HG03469 (cell line): ENCODE data around the gene GMEB1.
"Not testable (repeated sequence)": the region's sequence is repeated elsewhere in the genome, so short reads cannot be mapped to it uniquely, and the experiment has no call there.

ENCODE experiments used
- ATAC-seq: cut with Tn5 transposase; IDR thresholded peaks from one replicate; pipeline ENCODE4 v1.9.1; 2021; ENCODE audit warnings: mild to moderate bottlenecking, moderate library complexity, moderate number of reproducible peaks; ENCODE audit not compliant: unreplicated experiment

Gene GMEB1, protein sequence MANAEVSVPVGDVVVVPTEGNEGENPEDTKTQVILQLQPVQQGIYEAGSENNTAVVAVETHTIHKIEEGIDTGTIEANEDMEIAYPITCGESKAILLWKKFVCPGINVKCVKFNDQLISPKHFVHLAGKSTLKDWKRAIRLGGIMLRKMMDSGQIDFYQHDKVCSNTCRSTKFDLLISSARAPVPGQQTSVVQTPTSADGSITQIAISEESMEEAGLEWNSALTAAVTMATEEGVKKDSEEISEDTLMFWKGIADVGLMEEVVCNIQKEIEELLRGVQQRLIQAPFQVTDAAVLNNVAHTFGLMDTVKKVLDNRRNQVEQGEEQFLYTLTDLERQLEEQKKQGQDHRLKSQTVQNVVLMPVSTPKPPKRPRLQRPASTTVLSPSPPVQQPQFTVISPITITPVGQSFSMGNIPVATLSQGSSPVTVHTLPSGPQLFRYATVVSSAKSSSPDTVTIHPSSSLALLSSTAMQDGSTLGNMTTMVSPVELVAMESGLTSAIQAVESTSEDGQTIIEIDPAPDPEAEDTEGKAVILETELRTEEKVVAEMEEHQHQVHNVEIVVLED

DNA sequence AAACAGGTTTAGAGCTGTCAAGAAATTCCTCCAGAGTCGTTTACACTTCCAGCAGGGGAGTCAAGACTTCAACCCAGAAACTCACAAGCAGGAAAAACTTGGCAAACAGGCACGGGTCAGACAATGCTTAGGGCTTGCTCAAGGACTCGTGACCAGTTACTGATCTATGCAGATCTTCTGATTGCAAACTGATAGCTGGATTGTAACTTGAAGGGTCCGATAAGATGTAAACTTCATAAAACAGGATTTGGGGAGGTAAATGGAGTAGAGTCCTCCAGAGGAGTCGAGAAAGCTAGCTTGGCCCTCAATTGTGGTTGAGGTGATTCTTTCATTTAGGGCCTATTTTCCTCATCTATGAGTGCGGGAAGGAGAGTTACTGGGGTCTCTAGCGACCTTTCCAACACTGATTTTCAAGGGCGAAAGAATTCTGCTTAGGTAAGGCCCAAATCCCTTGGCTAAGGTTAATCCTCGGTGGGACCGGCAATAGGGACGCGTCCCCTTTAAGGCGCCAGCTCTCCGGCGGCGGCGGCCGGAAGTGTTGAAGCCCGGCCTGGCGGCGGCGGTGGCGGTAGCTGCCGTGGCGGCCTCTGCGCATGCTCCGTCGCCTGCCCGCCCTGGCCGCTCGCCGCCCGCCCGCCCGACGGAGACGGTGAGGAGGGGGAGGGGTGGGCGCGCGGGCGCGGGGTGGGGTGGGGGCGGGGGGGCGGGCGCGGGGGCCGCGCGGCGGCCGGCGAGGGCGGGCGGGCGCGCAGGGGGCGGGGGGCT, at the start of gene GMEB1:
Gene GMEB1 (plus strand): TSS at position 594 of the 765 bp plus-strand sequence. CDS start 14,829 bp downstream, outside the sequence.
- peak; percentile 59 for ATAC-seq

DNA sequence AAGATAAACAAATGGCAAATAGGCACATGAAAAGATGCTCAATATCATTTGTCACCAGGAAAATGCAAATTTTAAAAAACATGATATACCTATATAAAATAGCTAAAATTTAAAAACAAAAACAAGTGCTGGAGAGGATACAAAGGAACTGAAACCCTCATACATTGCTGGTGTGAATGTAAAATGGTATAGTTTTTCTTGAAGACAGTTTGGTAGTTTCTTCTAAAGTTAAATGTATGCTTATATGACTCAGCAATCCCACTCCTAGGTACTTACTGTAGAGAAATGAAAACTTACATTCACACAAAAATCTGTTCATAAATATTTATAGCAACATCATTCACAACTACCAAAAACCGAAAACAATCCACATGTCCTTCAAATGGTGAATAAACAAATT, 36.9 kb upstream of the GMEB1 start:
- no peak for ATAC-seq

DNA sequence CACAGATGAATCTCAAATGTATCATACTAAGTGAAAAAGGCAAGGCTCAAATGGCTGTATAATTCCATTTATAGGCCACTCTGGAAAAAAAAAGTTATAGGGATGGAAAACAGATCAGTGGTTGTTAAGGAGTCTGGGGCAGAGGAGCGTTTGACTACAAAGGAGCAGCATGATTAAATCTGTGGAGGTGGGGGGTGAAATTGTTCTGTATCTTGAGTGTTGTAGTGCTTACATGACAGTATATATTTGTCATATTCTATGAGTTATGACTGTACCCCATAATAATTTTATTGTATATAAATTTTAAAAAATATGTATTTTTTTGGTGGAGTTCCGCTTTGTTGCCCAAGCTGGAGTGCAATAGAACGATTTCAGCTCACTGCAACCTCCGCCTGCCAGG, 36.0 kb upstream of the GMEB1 start:
- no peak for ATAC-seq

DNA sequence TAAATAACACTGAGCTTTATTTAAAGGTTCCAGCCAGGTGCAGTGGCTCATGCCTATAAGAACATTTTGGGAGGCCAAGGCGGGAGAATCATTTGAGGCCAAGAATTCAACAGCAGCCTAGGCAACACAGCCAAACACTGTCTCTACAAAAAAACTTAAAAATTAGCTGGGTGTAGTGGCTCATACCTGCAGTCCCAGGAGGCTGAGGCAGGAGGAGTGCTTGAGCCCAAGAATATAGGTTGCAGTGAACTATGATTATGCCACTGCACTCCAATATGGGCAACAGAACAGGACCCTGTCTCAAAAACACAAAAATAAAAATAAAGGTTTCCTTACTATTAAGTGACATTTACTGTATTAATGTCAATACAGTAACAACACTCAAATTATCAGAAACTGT, 27.8 kb upstream of the GMEB1 start:
- ATAC-seq = no peak

DNA sequence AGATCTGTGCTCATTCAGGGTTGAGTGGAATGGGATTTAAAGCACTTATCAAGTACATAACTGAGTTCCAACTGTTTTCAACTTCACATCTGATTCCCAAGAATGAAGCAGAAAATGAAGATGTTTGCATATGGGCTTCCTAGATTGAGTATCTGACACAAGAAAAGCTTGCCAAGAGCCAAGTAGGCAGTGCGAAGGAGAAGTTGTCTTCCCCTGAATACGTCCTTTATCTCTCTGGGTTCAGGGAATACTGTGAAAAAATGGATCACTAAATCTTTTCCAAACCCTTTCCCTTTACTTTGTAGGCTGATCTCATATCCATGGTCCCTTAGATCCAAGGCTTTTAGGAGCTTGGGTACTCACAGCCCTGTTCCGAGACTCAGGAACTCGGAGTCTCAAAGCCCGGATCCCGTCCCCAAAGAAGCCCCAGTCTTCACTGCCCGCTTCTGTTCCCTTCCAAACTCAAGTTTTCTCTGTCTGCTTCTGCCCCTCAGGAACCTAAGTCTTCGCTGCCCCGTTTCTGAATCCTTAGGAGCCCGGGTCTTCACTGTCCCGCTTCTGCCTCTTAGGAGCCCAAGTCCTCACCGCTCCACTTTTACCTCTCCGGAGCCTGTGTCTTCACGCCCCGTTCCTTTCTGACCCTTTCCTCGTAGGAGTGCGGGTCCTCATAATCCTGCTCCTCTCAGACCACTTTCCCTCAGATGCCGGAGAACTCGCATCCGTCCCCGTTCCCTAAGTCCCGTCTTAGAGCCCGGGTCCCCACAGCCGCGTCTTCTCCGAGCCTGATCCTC, 26.3 kb upstream of the GMEB1 start:
- ATAC-seq = no peak

DNA sequence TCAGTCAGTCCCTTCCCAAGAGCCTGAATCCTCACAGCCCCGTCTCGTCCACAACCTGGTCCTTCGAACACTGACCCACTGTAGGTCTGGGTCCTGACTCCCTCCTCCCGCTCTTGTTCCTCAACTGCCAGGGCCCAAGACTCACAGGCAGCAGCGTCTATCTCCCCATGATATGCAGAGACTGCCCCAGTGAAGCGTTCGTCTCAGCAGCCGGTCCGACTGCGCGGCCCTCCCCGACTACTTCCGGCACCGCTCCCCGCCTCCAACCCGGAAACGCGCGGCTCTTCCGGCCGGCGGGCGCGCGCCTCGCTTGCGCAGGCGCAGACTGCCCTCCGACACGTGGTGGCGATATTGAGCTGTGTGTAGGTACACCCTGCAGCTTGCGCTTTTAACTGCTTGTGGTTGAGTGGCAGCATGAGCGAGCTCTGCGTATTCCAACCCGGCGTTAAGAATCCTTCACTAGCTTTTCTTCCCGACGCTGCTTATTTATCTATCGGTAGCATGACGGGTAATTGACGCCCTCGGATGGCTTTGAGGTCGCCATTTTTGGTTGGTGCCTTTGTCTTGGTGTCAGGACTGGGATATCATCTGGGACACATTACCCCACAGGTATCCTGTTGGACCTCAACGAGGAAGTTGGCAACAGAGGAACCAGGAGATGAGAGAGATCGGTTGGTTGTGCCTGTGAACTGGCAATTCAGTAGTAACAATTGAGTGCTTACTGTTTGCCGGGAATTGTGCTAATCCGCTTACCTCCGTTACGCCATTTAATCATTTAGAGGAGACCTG, 25.5 kb upstream of the GMEB1 start, which contains the start of gene TAF12:
Gene TAF12 (minus strand): TSS at position 221 of the 789 bp plus-strand sequence. CDS start 20,986 bp downstream, outside the sequence.
- peak; percentile 51 for ATAC-seq

DNA sequence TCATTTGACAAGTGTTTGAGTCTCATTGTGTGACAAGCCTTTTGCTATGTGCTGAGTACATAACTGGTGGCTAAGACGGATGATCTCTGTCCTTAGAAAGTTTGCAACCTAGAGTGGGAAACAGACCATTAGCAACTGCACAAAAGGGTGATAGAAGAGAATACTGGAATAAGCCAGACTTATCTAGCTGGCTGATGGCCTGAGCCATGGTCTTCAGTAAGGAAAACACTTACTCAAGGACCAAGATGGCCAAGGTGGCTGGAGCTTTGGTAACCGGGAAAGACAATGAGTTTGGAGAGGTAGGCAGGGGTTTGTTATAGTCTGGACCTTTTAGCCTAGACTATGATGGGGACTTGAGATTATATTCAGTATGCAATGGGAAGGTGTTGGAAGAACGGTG, 24.1 kb upstream of the GMEB1 start:
- no peak for ATAC-seq

DNA sequence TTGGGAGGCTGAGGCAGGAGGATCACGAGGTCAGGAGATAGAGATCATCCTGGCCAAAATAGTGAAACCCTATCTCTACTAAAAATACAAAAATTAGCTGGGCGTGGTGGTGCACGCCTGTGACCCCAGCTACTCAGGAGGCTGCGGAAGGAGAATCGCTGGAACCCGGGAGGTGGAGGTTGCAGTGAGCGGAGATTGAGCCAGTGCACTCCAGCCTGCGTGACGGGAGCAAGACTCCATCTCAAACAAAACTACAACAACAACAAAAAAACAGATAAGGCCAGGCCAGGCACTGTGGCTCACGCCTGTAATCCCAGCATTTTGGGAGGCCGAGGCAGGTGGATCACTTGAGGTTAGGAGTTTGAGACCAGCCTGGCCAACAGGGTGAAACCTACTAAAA, 23.2 kb upstream of the GMEB1 start:
- not testable (repeated sequence) for ATAC-seq

DNA sequence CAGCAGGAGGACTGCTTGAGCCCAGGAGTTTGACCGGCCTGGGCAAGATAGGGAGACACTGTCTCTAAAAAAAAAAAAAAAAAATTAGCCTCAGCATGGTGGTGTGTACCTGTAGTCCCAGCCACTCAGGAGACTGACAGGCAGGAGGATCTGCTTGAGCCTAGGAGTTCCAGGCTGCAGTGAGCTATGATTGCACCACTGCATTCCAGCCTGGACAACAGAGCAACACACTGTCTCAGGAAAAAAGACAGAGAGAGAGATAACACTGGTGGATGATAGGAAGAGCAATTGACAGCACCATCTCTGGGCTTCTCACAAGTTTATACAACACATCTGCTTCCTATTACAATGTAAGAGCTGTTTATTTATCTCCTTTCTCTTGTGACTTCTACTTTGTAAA, 22.5 kb upstream of the GMEB1 start:
- ATAC-seq = no peak

DNA sequence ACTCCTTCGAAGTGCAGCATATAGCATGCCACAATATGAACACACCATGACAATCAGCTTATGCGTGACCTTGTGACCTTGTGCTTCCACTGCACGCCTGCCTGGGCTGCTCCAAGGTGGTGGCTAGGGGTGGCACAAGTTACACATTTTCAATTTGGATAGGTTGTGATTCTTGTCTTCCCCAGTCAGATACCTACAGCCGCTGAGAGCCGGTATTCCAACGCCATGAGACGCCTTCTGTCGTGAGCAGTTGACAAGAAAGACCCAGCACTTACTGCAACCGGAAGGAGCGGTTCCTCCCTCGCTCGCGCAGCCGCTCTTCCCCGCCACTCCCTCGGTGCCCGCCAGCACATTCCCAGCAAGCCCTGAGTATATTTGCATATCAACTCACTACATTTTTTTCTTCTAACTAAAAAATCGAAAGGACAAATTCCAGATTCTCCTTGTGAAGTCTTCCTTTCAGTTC, 20.5 kb upstream of the GMEB1 start:
- ATAC-seq = peak; percentile 35

DNA sequence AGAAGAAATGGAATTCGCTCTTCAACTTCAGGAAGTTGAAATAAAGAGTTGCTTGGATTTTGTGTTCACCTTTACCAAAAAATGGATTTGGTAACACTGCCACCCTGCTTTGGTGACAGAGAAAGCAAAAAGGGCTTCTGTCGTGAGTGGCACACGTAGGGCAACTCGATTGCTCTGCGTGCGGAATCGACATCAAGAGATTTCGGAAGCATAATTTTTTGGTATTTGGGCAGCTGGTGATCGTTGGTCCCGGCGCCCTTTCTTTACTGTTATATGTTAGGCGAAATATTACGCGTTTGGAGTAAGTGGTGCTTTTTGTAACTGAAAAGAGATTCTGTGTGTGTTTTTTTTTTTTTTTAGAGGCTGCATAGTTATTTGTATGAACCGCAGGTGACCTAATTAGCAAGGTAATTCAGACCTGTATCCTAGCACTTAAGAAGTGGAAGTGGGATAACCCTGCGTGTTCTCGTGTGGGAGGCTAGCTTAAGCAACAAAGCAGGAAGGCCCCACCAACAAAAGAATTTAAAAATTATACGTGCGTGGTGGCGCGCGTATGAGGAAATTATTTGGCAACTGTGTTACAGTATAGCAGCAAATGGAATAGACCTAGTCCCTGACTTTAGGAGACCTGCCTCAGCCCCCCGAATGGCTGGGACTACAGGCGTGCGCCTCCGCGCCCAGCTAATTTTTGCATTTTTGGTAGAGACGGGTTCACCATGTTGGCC, 19.9 kb upstream of the GMEB1 start, which contains the start of gene RNU11:
Gene RNU11 (plus strand): TSS at position 127 of the 725 bp plus-strand sequence.
- peak; percentile 57 for ATAC-seq

DNA sequence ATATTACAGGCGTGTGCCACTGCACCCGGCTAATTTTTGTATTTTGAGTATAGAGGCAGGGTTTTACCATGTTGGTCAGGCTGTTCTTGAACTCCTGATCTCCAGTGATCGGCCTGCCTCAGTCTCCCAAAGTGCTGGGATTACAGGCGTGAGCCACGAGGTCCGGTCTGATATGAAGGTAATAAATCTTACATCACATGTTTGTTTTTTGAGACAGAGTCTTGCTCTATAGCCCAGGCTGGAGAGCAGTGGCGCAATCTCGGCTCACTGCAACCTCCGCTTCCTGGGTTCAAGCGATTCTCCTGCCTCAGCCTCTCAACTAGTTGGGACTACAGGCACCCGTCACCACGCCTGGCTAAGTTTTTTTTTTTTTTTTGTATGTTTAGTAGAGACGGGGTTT, 15.5 kb upstream of the GMEB1 start:
- ATAC-seq = not testable (repeated sequence)

DNA sequence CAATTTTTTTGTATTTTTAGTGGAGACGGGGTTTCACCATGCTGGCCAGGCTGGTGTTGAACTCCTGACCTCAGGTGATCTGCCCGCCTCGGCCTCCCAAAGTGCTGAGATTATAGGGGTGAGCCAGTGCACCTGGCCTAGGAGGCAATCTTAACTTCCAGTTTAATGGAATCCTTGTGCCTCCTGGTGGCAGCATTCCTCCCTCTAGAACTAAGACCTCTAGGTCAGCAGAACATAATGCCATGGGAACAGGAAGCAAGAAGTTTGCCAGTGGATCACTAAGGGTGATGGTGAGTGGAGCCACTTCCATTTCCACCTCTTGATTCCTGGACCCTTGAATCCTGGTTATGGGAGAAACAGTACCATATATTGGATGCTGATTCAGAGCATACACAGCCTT, 14.7 kb upstream of the GMEB1 start:
- not testable (repeated sequence) for ATAC-seq

DNA sequence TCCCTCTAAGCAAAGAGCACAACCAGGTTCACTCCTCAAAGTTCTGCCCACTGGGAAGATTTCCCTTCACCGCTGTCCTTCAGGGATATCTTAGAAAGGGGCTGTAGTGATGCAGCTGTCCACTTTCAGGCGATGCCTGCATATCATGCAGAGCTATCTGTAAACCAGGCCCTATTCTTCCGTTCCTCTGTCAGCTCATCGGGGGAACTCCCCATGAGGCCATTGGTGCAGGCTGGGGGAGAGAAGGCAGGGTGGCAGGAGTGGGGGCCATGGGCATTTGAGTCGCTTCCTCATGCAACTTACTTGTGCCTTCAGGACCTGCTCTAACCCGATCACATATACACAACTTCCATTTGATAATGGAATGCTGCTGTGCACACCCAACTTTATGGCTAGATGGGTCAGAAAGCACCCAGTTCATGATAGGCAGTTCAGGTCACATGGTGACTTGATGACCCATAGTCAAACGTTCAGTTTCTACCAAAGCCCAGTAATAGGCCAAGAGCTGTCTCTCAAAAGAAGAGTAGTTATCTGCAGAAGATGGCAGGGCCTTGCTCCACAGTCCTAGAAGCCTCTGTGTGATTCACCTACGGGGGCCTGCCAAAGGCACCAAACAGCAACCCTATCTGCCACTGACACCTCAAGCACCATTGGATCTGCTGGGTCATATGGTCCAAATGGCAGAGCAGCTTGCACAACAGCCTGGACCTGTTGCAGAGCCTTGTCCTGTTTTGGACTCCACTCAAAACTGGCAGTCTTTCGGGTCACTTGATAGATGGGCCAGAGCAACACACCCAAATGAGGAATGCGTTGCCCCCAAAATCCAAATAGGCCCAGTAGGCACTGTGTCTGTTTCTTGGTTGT, 12.9 kb upstream of the GMEB1 start:
- not testable (repeated sequence) for ATAC-seq

DNA sequence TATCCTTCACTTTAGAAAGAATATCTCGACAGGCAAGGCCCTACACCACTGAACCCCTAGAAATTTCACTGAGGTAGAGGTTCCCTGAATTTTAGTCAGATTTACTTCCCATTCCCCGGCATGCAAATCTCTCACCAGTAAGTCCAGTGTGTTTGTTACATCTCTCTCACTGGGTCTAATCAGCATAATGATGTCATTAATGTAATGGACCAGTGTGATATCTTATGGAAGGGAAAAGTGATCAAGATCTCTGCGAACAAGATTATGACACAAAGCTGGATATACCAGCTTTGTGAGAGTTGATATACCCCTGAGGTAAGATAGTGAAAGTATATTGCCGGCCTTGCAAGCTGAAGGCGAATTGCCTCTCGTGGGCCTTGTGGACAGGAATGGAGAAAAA, 12.2 kb upstream of the GMEB1 start:
- ATAC-seq = no peak

DNA sequence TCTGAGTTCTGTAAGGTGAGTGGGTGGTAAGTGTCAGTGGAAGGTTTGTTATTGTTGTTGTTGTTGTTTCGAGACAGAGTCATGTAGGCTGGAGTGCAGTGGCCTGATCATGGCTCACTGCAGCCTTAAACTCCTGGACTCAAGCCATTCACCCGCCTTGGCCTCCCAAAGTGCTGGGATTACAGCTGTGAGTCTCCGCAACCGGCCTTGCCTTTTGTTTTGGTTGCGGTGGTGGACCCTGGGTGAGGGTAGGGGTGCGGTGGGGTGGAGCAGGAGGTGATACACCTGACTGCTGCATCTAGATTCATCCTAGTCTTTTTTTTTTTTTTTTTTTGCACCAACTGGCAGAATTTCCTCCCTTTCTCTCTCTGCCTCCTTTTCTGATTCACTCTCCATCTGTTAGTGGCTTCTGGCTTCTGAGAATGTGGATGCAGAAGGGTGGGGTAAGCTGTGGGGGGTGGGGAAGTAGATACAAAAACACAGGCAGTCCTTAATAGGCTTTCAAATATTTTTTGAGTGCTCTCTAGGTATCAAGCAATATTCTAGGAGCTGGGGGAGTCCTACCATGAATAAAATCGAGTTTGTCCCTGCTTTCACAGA, 4.6 kb upstream of the GMEB1 start:
- ATAC-seq = no peak

DNA sequence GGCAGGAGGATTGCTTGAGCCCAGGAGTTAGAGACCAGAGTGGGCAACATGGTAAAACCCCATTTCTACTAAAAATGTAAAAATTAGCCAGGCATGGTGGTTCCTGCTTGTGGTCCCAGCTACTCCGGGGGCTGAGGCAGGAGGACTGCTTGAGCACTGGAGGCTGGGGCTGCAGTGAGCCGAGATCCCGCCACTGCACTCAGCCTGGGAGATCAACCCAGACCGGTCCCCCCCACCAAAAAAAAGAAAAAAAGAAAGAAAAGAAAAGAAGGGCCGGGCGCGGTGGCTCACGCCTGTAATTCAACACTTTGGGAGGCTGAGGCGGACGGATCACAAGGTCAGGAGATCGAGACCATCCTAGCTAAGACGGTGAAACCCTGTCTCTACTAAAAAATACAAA, 1.8 kb upstream of the GMEB1 start:
- ATAC-seq = no peak
